Uterus (tissue), 2 donors: ENCODE results near the gene CDH22.

Experiments
- POLR2A ChIP-seq, 2 donors: fragments of 450-650 bp; IDR thresholded peaks; one replicate each; pipeline ENCODE4 v1.6.1; 2016; ENCODE audit warnings: antibody characterized with exemption in 2 of 2, mild to moderate bottlenecking in 1 of 2, moderate library complexity in 1 of 2
- TF ChIP-seq, protein P1 (sequence below), 4 experiments: fragments of 200-600 bp in 2 of 4; fragments of 450-650 bp in 2 of 4; sonication (generic) in 2 of 4; IDR thresholded peaks; one replicate each; pipeline ENCODE4 v1.5.1; 2016 to 2019; ENCODE audit warnings: antibody characterized with exemption in 4 of 4, mild to moderate bottlenecking in 2 of 4, moderate library complexity in 1 of 4

DNA sequence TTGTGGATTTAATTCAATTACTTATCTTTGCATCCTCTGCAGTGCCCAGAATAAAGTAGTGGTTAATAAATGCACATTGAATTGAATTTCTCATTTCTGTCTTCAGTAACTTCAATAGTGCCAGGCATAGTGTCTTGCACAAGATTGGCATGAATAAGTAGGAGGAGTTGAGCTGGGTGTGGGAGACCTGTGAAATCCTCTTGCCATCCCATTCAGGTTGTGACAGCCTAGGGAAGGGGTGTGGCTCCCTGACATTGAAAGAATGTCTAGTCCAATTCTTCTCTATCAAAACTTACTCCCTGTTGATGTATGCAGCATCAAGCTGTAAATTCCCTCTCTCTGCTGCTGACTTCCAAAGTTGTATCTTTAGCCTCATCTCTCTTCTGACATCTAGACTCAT, 73.2 kb downstream of the CDH22 start:
- TF ChIP-seq POLR2A (IDR thresholded peaks at IDR 0.05): no peak
- TF ChIP-seq, protein P1, sequence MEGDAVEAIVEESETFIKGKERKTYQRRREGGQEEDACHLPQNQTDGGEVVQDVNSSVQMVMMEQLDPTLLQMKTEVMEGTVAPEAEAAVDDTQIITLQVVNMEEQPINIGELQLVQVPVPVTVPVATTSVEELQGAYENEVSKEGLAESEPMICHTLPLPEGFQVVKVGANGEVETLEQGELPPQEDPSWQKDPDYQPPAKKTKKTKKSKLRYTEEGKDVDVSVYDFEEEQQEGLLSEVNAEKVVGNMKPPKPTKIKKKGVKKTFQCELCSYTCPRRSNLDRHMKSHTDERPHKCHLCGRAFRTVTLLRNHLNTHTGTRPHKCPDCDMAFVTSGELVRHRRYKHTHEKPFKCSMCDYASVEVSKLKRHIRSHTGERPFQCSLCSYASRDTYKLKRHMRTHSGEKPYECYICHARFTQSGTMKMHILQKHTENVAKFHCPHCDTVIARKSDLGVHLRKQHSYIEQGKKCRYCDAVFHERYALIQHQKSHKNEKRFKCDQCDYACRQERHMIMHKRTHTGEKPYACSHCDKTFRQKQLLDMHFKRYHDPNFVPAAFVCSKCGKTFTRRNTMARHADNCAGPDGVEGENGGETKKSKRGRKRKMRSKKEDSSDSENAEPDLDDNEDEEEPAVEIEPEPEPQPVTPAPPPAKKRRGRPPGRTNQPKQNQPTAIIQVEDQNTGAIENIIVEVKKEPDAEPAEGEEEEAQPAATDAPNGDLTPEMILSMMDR (IDR thresholded peaks at IDR 0.05): no peak
